K562 (cell line): ENCODE results near the gene USP12. TPM values are rescaled to one million over a fixed set of nuclear protein-coding genes. Genes with fewer than 3 reads are reported as not detected.
A peak's percentile ranks its signal among the peaks of the same experiment; 100 is the strongest.

Experiments used
- BRF1 ChIP-seq: IDR thresholded peaks from 3 replicates; pipeline ENCODE4 v1.6.1; 2011; ENCODE audit warnings: borderline replicate concordance, mild to moderate bottlenecking; ENCODE audit not compliant: insufficient read length; ENCODE audit errors: extremely low read depth
- C11orf30 ChIP-seq: fragments of 450-650 bp; IDR thresholded peaks from 2 replicates; pipeline ENCODE4 v1.6.1; 2016; ENCODE audit warnings: low read depth, mild to moderate bottlenecking
- E4F1 ChIP-seq: fragments of 250-450 bp; sonication (Bioruptor Pico); IDR thresholded peaks from 2 replicates; pipeline ENCODE4 v1.5.0; 2021; ENCODE audit warnings: mild to moderate bottlenecking, borderline replicate concordance
- EHMT2 ChIP-seq: fragments of 450-650 bp; IDR thresholded peaks from 2 replicates; pipeline ENCODE4 v1.6.1; 2018; ENCODE audit warnings: antibody characterized with exemption
- ETV1 ChIP-seq: fragments of 450-650 bp; conservative IDR thresholded peaks from 2 replicates; pipeline ENCODE4 v1.6.1; 2016; ENCODE audit warnings: missing genetic modification characterization, control low read depth, low read depth, missing compliant biosample characterization
- FIP1L1 ChIP-seq: fragments of 200-400 bp; formaldehyde crosslinking; IDR thresholded peaks from 2 replicates; pipeline ENCODE4 v1.6.1; 2018; ENCODE audit warnings: mild to moderate bottlenecking, low read depth, low read length; ENCODE audit not compliant: poor library complexity, severe bottlenecking
- HDGF ChIP-seq: fragments of 450-650 bp; IDR thresholded peaks from 2 replicates; pipeline ENCODE4 v1.6.1; 2016
- HOXB6 ChIP-seq: fragments of 250-450 bp; sonication (Bioruptor Pico); IDR thresholded peaks from 2 replicates; pipeline ENCODE4 v1.5.1; 2022; ENCODE audit warnings: mild to moderate bottlenecking, borderline replicate concordance
- NFE2 ChIP-seq: IDR thresholded peaks from 2 replicates; pipeline ENCODE4 v1.6.1; 2014; ENCODE audit warnings: antibody characterized with exemption, low read depth
- NFXL1 ChIP-seq: fragments of 450-650 bp; formaldehyde crosslinking; IDR thresholded peaks from 2 replicates; pipeline ENCODE4 v1.4.0; 2021; ENCODE audit warnings: mild to moderate bottlenecking
- POLR2B ChIP-seq: fragments of 450-650 bp; IDR thresholded peaks from 2 replicates; pipeline ENCODE4 v1.6.1; 2018; ENCODE audit warnings: low read depth; ENCODE audit not compliant: partially characterized antibody
- SAFB ChIP-seq: fragments of 200-400 bp; formaldehyde crosslinking; IDR thresholded peaks from 2 replicates; pipeline ENCODE4 v1.6.1; 2017; ENCODE audit warnings: low read depth, low read length, borderline replicate concordance
- SFPQ ChIP-seq: fragments of 200-400 bp; formaldehyde crosslinking; IDR thresholded peaks from 2 replicates; pipeline ENCODE4 v1.6.1; 2017; ENCODE audit warnings: mild to moderate bottlenecking, low read depth, low read length, moderate library complexity
- SMARCA4 ChIP-seq: fragments of 450-650 bp; IDR thresholded peaks from 2 replicates; pipeline ENCODE4 v1.6.1; 2016
- SMARCC2 ChIP-seq: fragments of 450-650 bp; IDR thresholded peaks from 2 replicates; pipeline ENCODE4 v1.6.1; 2017; ENCODE audit warnings: antibody characterized with exemption, moderate library complexity, mild to moderate bottlenecking, low read depth
- SRSF3 ChIP-seq: fragments of 200-400 bp; formaldehyde crosslinking; IDR thresholded peaks from 2 replicates; pipeline ENCODE4 v1.6.1; 2016; ENCODE audit warnings: mild to moderate bottlenecking, low read length, moderate library complexity; ENCODE audit not compliant: insufficient read depth
- TSC22D4 ChIP-seq: fragments of 450-650 bp; IDR thresholded peaks from 2 replicates; pipeline ENCODE4 v1.6.1; 2016; ENCODE audit warnings: missing genetic modification characterization, missing biosample characterization, control low read depth
- XRCC4 ChIP-seq: IDR thresholded peaks from one replicate; pipeline ENCODE4 v1.6.1; 2011; ENCODE audit not compliant: insufficient read depth, insufficient read length; ENCODE audit errors: extremely low read depth
- ZFX ChIP-seq: sonication (generic); formaldehyde crosslinking; IDR thresholded peaks from 2 replicates; pipeline ENCODE4 v1.8.0; 2022; ENCODE audit warnings: mild to moderate bottlenecking, missing genetic modification reagents, moderate library complexity
- ZKSCAN8 ChIP-seq: fragments of 200-800 bp; sonication (Bioruptor generic); IDR thresholded peaks from 2 replicates; pipeline ENCODE4 v1.6.1; 2016; ENCODE audit warnings: missing genetic modification characterization, missing compliant biosample characterization
- ZNF143 ChIP-seq: sonication (generic); formaldehyde crosslinking; IDR thresholded peaks from 2 replicates; pipeline ENCODE4 v1.9.0; 2022; ENCODE audit warnings: mild to moderate bottlenecking, missing genetic modification reagents
- ZNF316 ChIP-seq: fragments of 450-650 bp; IDR thresholded peaks from 2 replicates; pipeline ENCODE4 v1.6.1; 2016
- ZNF57 ChIP-seq: fragments of 450-650 bp; formaldehyde crosslinking; IDR thresholded peaks from 2 replicates; pipeline ENCODE4 v1.4.0; 2020; ENCODE audit warnings: mild to moderate bottlenecking, moderate library complexity
- ZNF586 ChIP-seq: fragments of 450-650 bp; formaldehyde crosslinking; conservative IDR thresholded peaks from 2 replicates; pipeline ENCODE4 v1.4.0; 2020; ENCODE audit warnings: mild to moderate bottlenecking, moderate library complexity
- ZNF764 ChIP-seq: fragments of 250-450 bp; sonication (Bioruptor Pico); IDR thresholded peaks from 2 replicates; pipeline ENCODE4 v1.4.0; 2020; ENCODE audit warnings: low read depth, mild to moderate bottlenecking, moderate library complexity
- polyA plus RNA-seq, 8 experiments: library from polyadenylated mRNA; depleted of rRNA in 4 of 8; stranded (reverse) in 5 of 8; unstranded in 3 of 8; fragments of >200 nt; fragmentation: Nextera tagmentation in 2 of 8; fragmentation: Illumina TruSeq in 1 of 8; extraction: Ambion mirVana in 2 of 8; extraction: Trizol in 1 of 8; gene quantifications; 2 replicates each; pipeline versions ENCODE4 v1.2.1 to v1.2.3, GENCODE V29; 2011 to 2014; ENCODE audit warnings: inconsistent platforms in 1 of 8, missing spikeins in 1 of 8
- total RNA-seq, 7 experiments: library from RNA; depleted of rRNA in 6 of 7; stranded (reverse); fragments of >200 nt in 6 of 7; fragmentation: Illumina TruSeq in 2 of 7; extraction: Trizol in 2 of 7; gene quantifications; 2 replicates each; pipeline versions ENCODE4 v1.2.1 to v1.2.3, GENCODE V29; 2011 to 2021; ENCODE audit warnings: low replicate concordance in 1 of 7
- TF ChIP-seq, protein P1 (sequence below): fragments of 250-450 bp; sonication (Bioruptor Pico); IDR thresholded peaks from 2 replicates; pipeline ENCODE4 v1.8.0; 2022; ENCODE audit warnings: moderate library complexity, mild to moderate bottlenecking, inconsistent platforms

USP12 gene
- total and polyA plus RNA-seq, 9 of the 15 experiments (the other 6 are each of a cell fraction or from before 2014, with no cell fraction given): 1.8 to 20.5 (median 13.3) TPM

DNA sequence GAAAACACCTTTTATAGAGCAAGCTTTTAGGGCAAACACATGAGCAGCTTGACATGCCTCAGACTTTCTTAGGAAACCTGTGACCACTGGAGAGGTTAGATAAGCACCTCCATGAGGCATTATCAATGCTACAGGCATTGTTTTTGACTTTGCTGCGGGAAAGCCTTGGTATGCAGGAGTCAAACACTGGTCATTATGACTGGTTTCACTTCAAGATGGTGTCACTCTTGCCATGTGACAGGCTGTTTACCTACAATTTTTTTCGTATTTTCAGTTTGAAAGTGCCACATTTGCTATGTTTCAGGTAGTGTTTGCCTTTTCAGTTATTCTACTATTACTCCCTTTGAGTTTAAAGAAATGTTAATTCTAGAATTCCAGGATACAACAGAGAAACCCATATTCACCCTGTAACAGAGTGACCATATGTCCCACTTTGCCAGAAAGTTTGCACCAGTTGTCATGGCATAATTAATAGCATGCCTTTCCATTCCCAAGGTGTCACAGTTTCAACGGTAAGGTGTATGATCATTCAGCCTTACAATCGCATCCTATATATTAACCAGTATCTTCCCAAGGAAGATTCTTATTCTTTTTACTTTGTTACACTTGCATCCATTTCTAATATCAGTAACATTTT is 33.0 kb downstream of the USP12 start (continued):
- TF ChIP-seq E4F1 (CRISPR knock-in tag): no peak
- TF ChIP-seq BRF1: no peak
- TF ChIP-seq ZNF586: peak; percentile 90
- no peak for TF ChIP-seq ZFX
- TF ChIP-seq ZNF57 (CRISPR knock-in tag): peak; percentile 84
- peak; percentile 74 for TF ChIP-seq EHMT2
- no peak for TF ChIP-seq SRSF3
- no peak for TF ChIP-seq FIP1L1
- peak; percentile 83 for TF ChIP-seq ETV1 (tag)
- no peak for TF ChIP-seq ZNF764 (CRISPR knock-in tag)
- no peak for TF ChIP-seq POLR2B
- TF ChIP-seq ZNF143 (CRISPR knock-in tag): no peak
- TF ChIP-seq NFE2: no peak
- TF ChIP-seq ZKSCAN8 (CRISPR knock-in tag): peak; percentile 97
- no peak for TF ChIP-seq ZNF316
- 0 out of 2 replicates have a peak, but pooled peaks have one; percentile 58 for TF ChIP-seq HOXB6 (CRISPR knock-in tag)
- TF ChIP-seq C11orf30: no peak
- peak; percentile 96 for TF ChIP-seq NFXL1
- TF ChIP-seq, protein P1, sequence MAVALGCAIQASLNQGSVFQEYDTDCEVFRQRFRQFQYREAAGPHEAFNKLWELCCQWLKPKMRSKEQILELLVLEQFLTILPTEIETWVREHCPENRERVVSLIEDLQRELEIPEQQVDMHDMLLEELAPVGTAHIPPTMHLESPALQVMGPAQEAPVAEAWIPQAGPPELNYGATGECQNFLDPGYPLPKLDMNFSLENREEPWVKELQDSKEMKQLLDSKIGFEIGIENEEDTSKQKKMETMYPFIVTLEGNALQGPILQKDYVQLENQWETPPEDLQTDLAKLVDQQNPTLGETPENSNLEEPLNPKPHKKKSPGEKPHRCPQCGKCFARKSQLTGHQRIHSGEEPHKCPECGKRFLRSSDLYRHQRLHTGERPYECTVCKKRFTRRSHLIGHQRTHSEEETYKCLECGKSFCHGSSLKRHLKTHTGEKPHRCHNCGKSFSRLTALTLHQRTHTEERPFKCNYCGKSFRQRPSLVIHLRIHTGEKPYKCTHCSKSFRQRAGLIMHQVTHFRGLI (CRISPR knock-in tag): peak; percentile 93
- TF ChIP-seq SMARCC2: no peak
- TF ChIP-seq SMARCA4: peak; percentile 80
- TF ChIP-seq XRCC4: no peak
- TF ChIP-seq TSC22D4 (tag): no peak
- no peak for TF ChIP-seq SFPQ
- no peak for TF ChIP-seq HDGF
- no peak for TF ChIP-seq SAFB
